HEK293T (cell line): ENCODE measurements around the gene WBP11.
A peak's percentile ranks its signal among the peaks of the same experiment; 100 is the strongest.

Source experiments
- CTCF ChIA-PET: fragments of 350-600 bp; formaldehyde crosslinking; extraction: SDS; loops from one replicate; lab custom pipeline; 2021; ENCODE audit warnings: antibody characterized with exemption, inconsistent platforms; lab: Yijun Ruan, JAX
- POLR2A ChIA-PET: fragments of 350-600 bp; formaldehyde crosslinking; extraction: SDS; loops from one replicate; lab custom pipeline; 2020; ENCODE audit warnings: antibody characterized with exemption, inconsistent platforms; lab: Yijun Ruan, JAX
- DNase-seq: peaks from one replicate; pipeline ENCODE4 v3.0.0; 2012; ENCODE audit warnings: mixed read lengths; ENCODE audit errors: extremely low spot score
- ARNT ChIP-seq: fragments of 450-650 bp; IDR thresholded peaks from 2 replicates; pipeline ENCODE4 v1.6.1; 2017; ENCODE audit warnings: mild to moderate bottlenecking
- BHLHE40 ChIP-seq: fragments of 450-650 bp; IDR thresholded peaks from 2 replicates; pipeline ENCODE4 v1.6.1; 2016; ENCODE audit warnings: mild to moderate bottlenecking, moderate library complexity, borderline replicate concordance
- CTBP1 ChIP-seq: fragments of 450-650 bp; IDR thresholded peaks from 2 replicates; pipeline ENCODE4 v1.6.1; 2016; ENCODE audit warnings: borderline replicate concordance
- ELF4 ChIP-seq: fragments of 450-650 bp; IDR thresholded peaks from 2 replicates; pipeline ENCODE4 v1.6.1; 2017; ENCODE audit warnings: antibody characterized with exemption
- FOXA1 ChIP-seq: fragments of 450-650 bp; IDR thresholded peaks from 2 replicates; pipeline ENCODE4 v1.6.1; 2016; ENCODE audit warnings: mild to moderate bottlenecking
- FOXK2 ChIP-seq: fragments of 450-650 bp; IDR thresholded peaks from 2 replicates; pipeline ENCODE4 v1.6.1; 2016; ENCODE audit warnings: mild to moderate bottlenecking
- FOXM1 ChIP-seq: fragments of 450-650 bp; IDR thresholded peaks from 2 replicates; pipeline ENCODE4 v1.6.1; 2017; ENCODE audit warnings: mild to moderate bottlenecking, borderline replicate concordance
- HDGF ChIP-seq: fragments of 450-650 bp; IDR thresholded peaks from 2 replicates; pipeline ENCODE4 v1.6.1; 2017; ENCODE audit warnings: antibody characterized with exemption, borderline replicate concordance
- L3MBTL2 ChIP-seq: fragments of 450-650 bp; conservative IDR thresholded peaks from 2 replicates; pipeline ENCODE4 v1.6.1; 2016; ENCODE audit warnings: mild to moderate bottlenecking
- LEF1 ChIP-seq: fragments of 450-650 bp; IDR thresholded peaks from 2 replicates; pipeline ENCODE4 v1.6.1; 2017; ENCODE audit warnings: mild to moderate bottlenecking, borderline replicate concordance
- NFRKB ChIP-seq: fragments of 450-650 bp; IDR thresholded peaks from 2 replicates; pipeline ENCODE4 v1.6.1; 2016; ENCODE audit warnings: mild to moderate bottlenecking, moderate library complexity
- SP1 ChIP-seq: fragments of 450-650 bp; IDR thresholded peaks from 2 replicates; pipeline ENCODE4 v1.6.1; 2017
- SUZ12 ChIP-seq: fragments of 450-650 bp; IDR thresholded peaks from 2 replicates; pipeline ENCODE4 v1.6.1; 2016; ENCODE audit warnings: mild to moderate bottlenecking
- TARDBP ChIP-seq: fragments of 450-650 bp; IDR thresholded peaks from 2 replicates; pipeline ENCODE4 v1.6.1; 2016
- ZNF384 ChIP-seq: fragments of 450-650 bp; IDR thresholded peaks from 2 replicates; pipeline ENCODE4 v1.6.1; 2016
- TF ChIP-seq, protein P1 (sequence below): fragments of 450-650 bp; IDR thresholded peaks from 2 replicates; pipeline ENCODE4 v1.6.1; 2016

WBP11 gene

DNA sequence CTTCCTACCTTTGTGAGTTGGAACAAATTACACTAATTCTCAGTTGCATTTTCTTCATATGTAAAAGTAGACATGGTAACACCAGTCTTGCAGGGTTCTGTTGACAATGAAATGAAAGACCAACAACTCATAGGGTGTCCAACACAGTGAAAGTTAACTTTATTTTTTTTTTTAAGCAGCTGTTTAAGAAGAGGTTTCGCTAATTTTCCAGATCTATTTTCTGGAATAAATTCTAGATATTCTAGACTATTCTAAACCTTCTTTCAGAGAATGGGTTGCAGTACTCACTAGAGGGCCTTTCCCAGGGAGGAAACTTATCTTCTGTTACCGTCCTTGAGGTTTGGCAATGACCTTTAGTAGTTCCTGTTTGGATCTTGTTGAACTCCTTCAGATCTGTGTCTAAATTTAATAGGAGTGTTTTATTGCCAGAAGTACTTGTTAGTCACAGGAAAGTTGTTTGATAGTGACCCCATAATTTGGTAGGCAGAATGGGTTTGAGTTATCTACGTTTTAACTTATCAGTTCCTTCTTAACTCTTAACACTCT lies 42.8 kb upstream of the WBP11 start:
- TF ChIP-seq NFRKB (no peak), ARNT (no peak), ELF4 (no peak), HDGF (no peak), SP1 (no peak), SUZ12 (no peak), TARDBP (no peak), L3MBTL2 (no peak)
- ChIA-PET CTCF (interaction anchor here (0.6 to 1.5 kb wide), 3 partner anchors 8 to 405 kb away, joined by 3 to 5 read pairs (median 3); partner anchors contain the start of gene SMCO3), POLR2A (no interaction called here)
- no peak for DNase-seq

DNA sequence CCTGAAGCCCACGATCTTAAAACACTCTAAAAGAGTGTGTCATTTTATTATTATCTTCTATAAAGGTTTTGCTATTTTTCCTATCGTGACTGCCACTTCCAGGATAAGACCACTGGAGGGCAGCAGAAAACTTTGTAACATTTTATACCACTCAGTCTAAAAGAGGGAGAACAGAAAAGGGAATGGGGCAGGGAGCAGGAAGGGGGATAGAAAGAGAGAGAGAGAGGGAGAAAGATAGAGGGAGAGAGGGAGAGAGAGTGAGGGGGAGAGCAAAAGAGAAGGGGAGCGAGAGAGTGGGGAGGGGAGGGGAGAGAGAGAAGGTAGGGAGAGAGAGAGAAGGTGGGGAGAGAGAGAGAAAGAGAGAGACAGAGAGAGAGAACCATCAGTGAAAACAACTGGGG lies 42.1 kb upstream of the WBP11 start:
- peak; percentile 55 for DNase-seq
- POLR2A ChIA-PET: no interaction called here
- CTCF ChIA-PET: interaction anchor here (0.6 to 1.5 kb wide), 3 partner anchors 9 to 406 kb away, joined by 3 to 5 read pairs (median 3); partner anchors contain the start of gene SMCO3
- TF ChIP-seq BHLHE40 (no peak), NFRKB (no peak), CTBP1 (no peak), FOXK2 (no peak), FOXM1 (no peak), SP1 (no peak), SUZ12 (no peak), HDGF (no peak), ELF4 (no peak), LEF1 (no peak), TARDBP (no peak), ARNT (no peak), L3MBTL2 (no peak)
- TF ChIP-seq, protein P1, sequence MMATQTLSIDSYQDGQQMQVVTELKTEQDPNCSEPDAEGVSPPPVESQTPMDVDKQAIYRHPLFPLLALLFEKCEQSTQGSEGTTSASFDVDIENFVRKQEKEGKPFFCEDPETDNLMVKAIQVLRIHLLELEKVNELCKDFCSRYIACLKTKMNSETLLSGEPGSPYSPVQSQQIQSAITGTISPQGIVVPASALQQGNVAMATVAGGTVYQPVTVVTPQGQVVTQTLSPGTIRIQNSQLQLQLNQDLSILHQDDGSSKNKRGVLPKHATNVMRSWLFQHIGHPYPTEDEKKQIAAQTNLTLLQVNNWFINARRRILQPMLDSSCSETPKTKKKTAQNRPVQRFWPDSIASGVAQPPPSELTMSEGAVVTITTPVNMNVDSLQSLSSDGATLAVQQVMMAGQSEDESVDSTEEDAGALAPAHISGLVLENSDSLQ: no peak

DNA sequence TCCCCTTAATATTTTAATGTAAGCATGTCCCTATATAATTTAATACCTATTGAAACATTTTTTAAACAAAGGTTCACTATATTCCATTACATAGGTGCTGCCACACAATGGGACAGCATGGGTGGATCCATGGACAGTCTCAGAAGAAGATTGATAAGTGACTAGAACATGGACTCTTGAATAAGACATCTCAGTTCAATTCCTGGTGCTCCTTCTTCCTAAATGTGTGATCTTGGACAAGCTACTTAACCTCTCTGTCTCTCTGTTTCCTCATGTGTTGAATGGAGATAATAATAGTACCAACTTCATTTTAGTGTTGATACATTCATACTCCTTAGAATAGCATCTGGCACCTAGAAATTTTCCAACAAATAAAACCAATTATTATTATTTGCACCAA lies 41.1 kb upstream of the WBP11 start:
- ChIA-PET POLR2A (no interaction called here), CTCF (no interaction called here)
- no peak for TF ChIP-seq L3MBTL2
- TF ChIP-seq FOXM1: no peak
- TF ChIP-seq NFRKB: no peak
- TF ChIP-seq SP1: no peak
- no peak for TF ChIP-seq CTBP1
- TF ChIP-seq, protein P1: no peak
- TF ChIP-seq HDGF: no peak
- no peak for TF ChIP-seq ELF4
- no peak for DNase-seq

DNA sequence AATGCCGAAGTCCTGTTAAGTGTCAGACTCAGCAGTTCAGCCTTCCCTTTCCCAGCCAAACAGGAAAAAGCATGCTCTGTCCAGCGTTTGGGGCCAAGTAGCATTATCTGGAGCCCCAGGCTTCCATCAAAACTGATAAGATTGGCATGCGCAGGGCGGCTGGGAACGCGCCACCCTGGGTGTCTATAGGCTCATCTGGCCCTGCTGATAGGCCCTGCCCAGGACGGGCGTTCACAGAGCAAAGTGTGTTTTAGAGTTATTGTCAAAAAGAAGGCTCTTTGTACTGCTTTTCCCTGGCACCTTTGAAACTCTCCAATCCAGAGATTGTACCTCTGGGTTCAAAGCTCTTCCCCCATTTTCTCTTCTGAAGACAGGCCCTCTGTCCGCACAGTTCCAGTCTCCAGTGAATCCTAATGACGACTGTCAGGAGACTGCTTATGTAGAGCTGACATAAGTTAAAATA lies 40.2 kb upstream of the WBP11 start, which contains the start of gene ART4:
Gene ART4 (minus strand): TSS at position 102 of the 463 bp plus-strand sequence. CDS start 413 bp downstream, outside the sequence.
- CTCF ChIA-PET: no interaction called here
- POLR2A ChIA-PET: no interaction called here
- DNase-seq: no peak
- TF ChIP-seq LEF1 (no peak), ZNF384 (no peak), TARDBP (no peak), CTBP1 (no peak), SUZ12 (no peak), BHLHE40 (no peak), FOXK2 (no peak), NFRKB (no peak), SP1 (no peak), FOXM1 (no peak), L3MBTL2 (no peak)
- TF ChIP-seq, protein P1: no peak

DNA sequence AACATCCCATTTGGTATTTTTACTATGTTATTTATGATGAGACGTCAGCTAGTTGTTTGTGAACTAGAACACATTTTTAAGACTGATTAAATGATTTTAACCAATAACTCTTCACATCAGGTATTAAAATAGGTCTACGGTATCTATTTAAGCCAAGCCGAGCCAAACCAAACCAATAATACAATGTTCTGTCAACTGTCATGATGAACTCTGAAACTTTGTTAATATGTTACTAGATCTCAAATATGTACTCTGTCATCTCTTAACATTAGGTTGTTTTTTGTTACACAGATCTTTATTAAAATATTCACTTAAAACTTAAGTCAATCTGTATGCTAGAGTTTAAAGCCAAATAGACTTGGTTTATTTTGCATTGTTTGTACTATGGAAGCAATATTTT lies 39.0 kb upstream of the WBP11 start:
- CTCF ChIA-PET: no interaction called here
- TF ChIP-seq TARDBP: no peak
- TF ChIP-seq LEF1: no peak
- TF ChIP-seq BHLHE40: no peak
- no peak for TF ChIP-seq FOXA1
- no peak for TF ChIP-seq HDGF
- no peak for TF ChIP-seq FOXM1
- TF ChIP-seq ARNT: no peak
- TF ChIP-seq CTBP1: no peak
- TF ChIP-seq L3MBTL2: no peak
- TF ChIP-seq SP1: no peak
- TF ChIP-seq ZNF384: no peak
- no peak for TF ChIP-seq FOXK2
- TF ChIP-seq SUZ12: no peak
- no peak for DNase-seq
- POLR2A ChIA-PET: no interaction called here

DNA sequence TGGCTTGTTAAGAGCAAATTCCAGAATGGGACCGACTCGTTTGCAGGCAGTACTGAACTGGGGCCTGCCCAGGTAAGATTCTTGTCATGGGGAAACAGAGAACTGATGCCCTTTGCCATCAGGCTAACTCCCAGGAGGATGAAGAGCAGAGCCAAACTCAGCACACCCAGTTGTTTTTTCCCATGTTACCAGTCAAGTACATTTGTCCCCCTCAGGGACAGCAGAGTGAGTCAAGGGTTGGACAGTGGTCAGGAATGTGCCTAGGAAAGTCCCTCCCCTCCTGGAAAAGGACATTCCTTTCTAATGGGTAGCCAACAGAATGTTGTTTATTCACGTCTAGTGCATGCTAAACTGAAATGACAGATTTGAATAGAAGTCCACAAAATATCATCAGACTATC lies 38.5 kb upstream of the WBP11 start:
- POLR2A ChIA-PET: no interaction called here
- TF ChIP-seq FOXA1 (no peak), FOXM1 (no peak), HDGF (no peak), ELF4 (no peak)
- CTCF ChIA-PET: interaction anchor here (0.7 kb wide), 1 partner anchor 61 kb away, joined by 3 read pairs; no protein-coding TSS in a partner anchor
- no peak for DNase-seq
